HepG2 (cell line): Measurements from ENCODE around the gene LAMA5. TPM values are rescaled to one million over a fixed set of nuclear protein-coding genes. Genes with fewer than 3 reads are reported as not detected.

Experiments used
- CAMTA2 ChIP-seq: sonication (generic); formaldehyde crosslinking; IDR thresholded peaks from 2 replicates; pipeline ENCODE4 v1.4.0; 2020; ENCODE audit warnings: mild to moderate bottlenecking, missing genetic modification reagents, borderline replicate concordance
- DNMT1 ChIP-seq: sonication (generic); formaldehyde crosslinking; IDR thresholded peaks from 2 replicates; pipeline ENCODE4 v1.5.1; 2020; ENCODE audit warnings: mild to moderate bottlenecking, missing genetic modification reagents
- EED ChIP-seq: sonication (generic); formaldehyde crosslinking; IDR thresholded peaks from 2 replicates; pipeline ENCODE4 v1.5.0; 2020; ENCODE audit warnings: mild to moderate bottlenecking, missing genetic modification reagents
- FOXO1 ChIP-seq: sonication (generic); formaldehyde crosslinking; IDR thresholded peaks from 2 replicates; pipeline ENCODE4 v1.4.0; 2020; ENCODE audit warnings: missing genetic modification reagents
- MBD4 ChIP-seq: IDR thresholded peaks from 2 replicates; pipeline ENCODE4 v1.6.1; 2012; ENCODE audit warnings: low read length, inconsistent platforms, borderline replicate concordance
- NR2C2 ChIP-seq: sonication (generic); formaldehyde crosslinking; IDR thresholded peaks from 2 replicates; pipeline ENCODE4 v1.4.0; 2020; ENCODE audit warnings: missing genetic modification reagents, mild to moderate bottlenecking, moderate library complexity, borderline replicate concordance
- NR3C1 ChIP-seq: sonication (generic); formaldehyde crosslinking; IDR thresholded peaks from 2 replicates; pipeline ENCODE4 v1.4.0; 2020; ENCODE audit warnings: missing genetic modification reagents
- SKI ChIP-seq: fragments of 450-650 bp; IDR thresholded peaks from one replicate; pipeline ENCODE4 v1.6.1; 2018; ENCODE audit warnings: mild to moderate bottlenecking; ENCODE audit not compliant: partially characterized antibody
- THAP9 ChIP-seq: sonication (generic); formaldehyde crosslinking; IDR thresholded peaks from 2 replicates; pipeline ENCODE4; 2020; ENCODE audit warnings: missing genetic modification reagents, mild to moderate bottlenecking, borderline replicate concordance
- UBTF ChIP-seq: sonication (generic); formaldehyde crosslinking; IDR thresholded peaks from 2 replicates; pipeline ENCODE4 v1.4.0; 2020; ENCODE audit warnings: mild to moderate bottlenecking, missing genetic modification reagents
- ZFP36L1 ChIP-seq: sonication (generic); formaldehyde crosslinking; IDR thresholded peaks from 2 replicates; pipeline ENCODE4 v1.8.0; 2022; ENCODE audit warnings: mild to moderate bottlenecking, missing genetic modification reagents, moderate library complexity
- ZNF20 ChIP-seq: sonication (generic); formaldehyde crosslinking; IDR thresholded peaks from 2 replicates; pipeline ENCODE4 v1.4.0; 2020; ENCODE audit warnings: mild to moderate bottlenecking, moderate library complexity, missing genetic modification reagents
- ZNF292 ChIP-seq: sonication (generic); formaldehyde crosslinking; IDR thresholded peaks from 2 replicates; pipeline ENCODE4 v1.8.1; 2022; ENCODE audit warnings: mild to moderate bottlenecking, low read depth, missing genetic modification reagents, borderline replicate concordance
- ZNF34 ChIP-seq: sonication (generic); formaldehyde crosslinking; IDR thresholded peaks from 2 replicates; pipeline ENCODE4 v1.4.0; 2020; ENCODE audit warnings: mild to moderate bottlenecking, missing genetic modification reagents, borderline replicate concordance
- ZNF343 ChIP-seq: sonication (generic); formaldehyde crosslinking; IDR thresholded peaks from 2 replicates; pipeline ENCODE4 v1.4.0; 2020; ENCODE audit warnings: mild to moderate bottlenecking, missing genetic modification reagents
- ZNF800 ChIP-seq: sonication (generic); formaldehyde crosslinking; IDR thresholded peaks from 2 replicates; pipeline ENCODE4 v1.4.0; 2020; ENCODE audit warnings: missing genetic modification reagents
- polyA plus RNA-seq, 8 experiments: library from polyadenylated mRNA; depleted of rRNA in 3 of 8; stranded (reverse) in 7 of 8; unstranded in 1 of 8; fragments of >200 nt; fragmentation: Illumina TruSeq in 4 of 8; extraction: Trizol in 4 of 8; gene quantifications; 2 replicates each; pipeline versions ENCODE4 v1.2.1 to v1.2.3, GENCODE V29; 2011 to 2016; ENCODE audit warnings: low read depth in 4 of 8, missing spikeins in 1 of 8, mixed read lengths in 1 of 8; ENCODE audit not compliant: insufficient read depth in 1 of 8
- total RNA-seq, 5 experiments: library from RNA; depleted of rRNA; stranded (reverse); fragments of >200 nt; fragmentation: Illumina TruSeq; extraction: Trizol; gene quantifications; 2 replicates each; pipeline ENCODE4 v1.2.3, GENCODE V29; 2016; ENCODE audit warnings: low read depth in 1 of 5
- TF ChIP-seq, protein P1 (sequence below): IDR thresholded peaks from 2 replicates; pipeline ENCODE4 v1.6.1; 2016; ENCODE audit warnings: control low read depth
- TF ChIP-seq, protein P2 (sequence below): sonication (generic); formaldehyde crosslinking; IDR thresholded peaks from 2 replicates; pipeline ENCODE4 v1.5.1; 2020; ENCODE audit warnings: mild to moderate bottlenecking, missing genetic modification reagents, moderate library complexity

LAMA5 gene
- total and polyA plus RNA-seq, 2 of the 13 experiments (the other 11 are each of a cell fraction or from before 2014, with no cell fraction given) = 21.0 to 44.7 TPM

DNA sequence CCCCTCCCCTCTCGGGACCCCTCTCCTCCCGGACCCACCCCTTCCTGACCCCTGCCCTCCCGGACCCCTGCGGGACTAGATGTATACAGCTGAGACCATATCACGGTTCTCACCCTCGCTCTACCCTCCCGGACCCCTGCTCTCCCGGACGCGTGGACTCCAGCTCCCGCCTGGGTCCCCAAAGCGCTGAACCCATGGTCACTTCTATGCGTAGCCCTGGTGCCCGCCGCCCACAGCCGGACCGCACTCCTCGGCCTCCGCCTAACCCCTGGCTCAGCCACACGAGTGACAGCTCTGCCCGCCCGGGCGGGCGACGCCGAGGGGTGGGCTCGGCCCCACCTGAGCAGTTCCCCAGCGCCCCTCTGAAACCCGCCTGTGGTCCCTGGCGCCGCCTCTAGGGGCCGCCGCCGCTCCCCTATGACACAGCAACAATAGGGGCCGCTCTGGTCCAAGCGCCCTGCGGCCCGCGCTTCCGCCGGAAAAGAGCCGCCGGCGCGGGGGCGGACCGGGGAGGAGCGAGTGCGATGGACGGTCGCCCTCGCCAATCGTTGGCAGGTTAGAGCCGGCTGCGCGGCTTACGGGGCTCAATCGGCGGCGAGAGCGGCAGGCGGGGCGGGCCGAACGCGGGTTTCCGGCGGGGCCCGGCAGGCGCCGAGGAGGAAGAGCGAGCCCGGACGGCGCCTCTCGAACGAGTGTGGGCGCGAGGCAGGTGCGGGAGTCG is 64.6 kb downstream of the LAMA5 start, which contains the start of gene ADRM1 (continued):
- TF ChIP-seq, protein P1, sequence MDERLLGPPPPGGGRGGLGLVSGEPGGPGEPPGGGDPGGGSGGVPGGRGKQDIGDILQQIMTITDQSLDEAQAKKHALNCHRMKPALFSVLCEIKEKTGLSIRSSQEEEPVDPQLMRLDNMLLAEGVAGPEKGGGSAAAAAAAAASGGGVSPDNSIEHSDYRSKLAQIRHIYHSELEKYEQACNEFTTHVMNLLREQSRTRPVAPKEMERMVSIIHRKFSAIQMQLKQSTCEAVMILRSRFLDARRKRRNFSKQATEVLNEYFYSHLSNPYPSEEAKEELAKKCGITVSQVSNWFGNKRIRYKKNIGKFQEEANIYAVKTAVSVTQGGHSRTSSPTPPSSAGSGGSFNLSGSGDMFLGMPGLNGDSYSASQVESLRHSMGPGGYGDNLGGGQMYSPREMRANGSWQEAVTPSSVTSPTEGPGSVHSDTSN (CRISPR knock-in tag) = peak; percentile 94
- TF ChIP-seq CAMTA2 (CRISPR knock-in tag) (no peak; the same call in 1 of the 2 replicates), FOXO1 (CRISPR knock-in tag) (peak; percentile 66), UBTF (peak; percentile 68; the same call in 1 of the 2 replicates), ZNF20 (CRISPR knock-in tag) (no peak), ZFP36L1 (CRISPR knock-in tag) (peak; percentile 69; the same call in 1 of the 2 replicates), EED (CRISPR knock-in tag) (no peak), MBD4 (no peak), NR3C1 (no peak), ZNF800 (CRISPR knock-in tag) (peak; percentile 42; the same call in 1 of the 2 replicates), DNMT1 (peak; percentile 74; the same call in 1 of the 2 replicates), SKI (peak; percentile 85), ZNF34 (CRISPR knock-in tag) (no peak), THAP9 (CRISPR knock-in tag) (peak; percentile 56), ZNF343 (CRISPR knock-in tag) (no peak), NR2C2 (CRISPR knock-in tag) (peak; percentile 88), ZNF292 (no peak)
- TF ChIP-seq, protein P2, sequence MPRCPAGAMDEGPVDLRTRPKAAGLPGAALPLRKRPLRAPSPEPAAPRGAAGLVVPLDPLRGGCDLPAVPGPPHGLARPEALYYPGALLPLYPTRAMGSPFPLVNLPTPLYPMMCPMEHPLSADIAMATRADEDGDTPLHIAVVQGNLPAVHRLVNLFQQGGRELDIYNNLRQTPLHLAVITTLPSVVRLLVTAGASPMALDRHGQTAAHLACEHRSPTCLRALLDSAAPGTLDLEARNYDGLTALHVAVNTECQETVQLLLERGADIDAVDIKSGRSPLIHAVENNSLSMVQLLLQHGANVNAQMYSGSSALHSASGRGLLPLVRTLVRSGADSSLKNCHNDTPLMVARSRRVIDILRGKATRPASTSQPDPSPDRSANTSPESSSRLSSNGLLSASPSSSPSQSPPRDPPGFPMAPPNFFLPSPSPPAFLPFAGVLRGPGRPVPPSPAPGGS (CRISPR knock-in tag) = peak; percentile 36; the same call in 1 of the 2 replicates
